UCSD-AML1 (cell line): ENCODE data around the gene HIVEP1.

Experiments used
- DNase-seq: peaks from one replicate; lab custom pipeline; 2025; ENCODE audit not compliant: unreplicated experiment; lab: John Stamatoyannopoulos, UW

HIVEP1 gene

GRCh38 chr6:12047792-12048432 is 35.8 kb downstream of the HIVEP1 start:
- no peak for DNase-seq

- no peak for DNase-seq
Observed at GRCh38 chr6:12048609-12049008, 36.5 kb downstream of the HIVEP1 start.

- DNase-seq = no peak
Observed at GRCh38 chr6:12049165-12049564, 37.1 kb downstream of the HIVEP1 start.

- no peak for DNase-seq
Observed at GRCh38 chr6:12051861-12052368, 39.8 kb downstream of the HIVEP1 start.

GRCh38 chr6:12058172-12058961 is 46.3 kb downstream of the HIVEP1 start:
- DNase-seq = no peak

GRCh38 chr6:12060780-12061609 is 48.9 kb downstream of the HIVEP1 start:
- no peak for DNase-seq

GRCh38 chr6:12062605-12063004 is 50.5 kb downstream of the HIVEP1 start:
- no peak for DNase-seq

- no peak for DNase-seq
Observed at GRCh38 chr6:12064131-12064530, 52.0 kb downstream of the HIVEP1 start.

- DNase-seq = no peak
Observed at GRCh38 chr6:12064538-12065071, 52.5 kb downstream of the HIVEP1 start.

GRCh38 chr6:12065321-12066140 is 53.4 kb downstream of the HIVEP1 start:
- DNase-seq = no peak

GRCh38 chr6:12066297-12066696 is 54.2 kb downstream of the HIVEP1 start:
- no peak for DNase-seq

GRCh38 chr6:12068899-12069557 is 56.9 kb downstream of the HIVEP1 start:
- DNase-seq = no peak

- DNase-seq = no peak
Observed at GRCh38 chr6:12069891-12070529, 57.9 kb downstream of the HIVEP1 start.

GRCh38 chr6:12071064-12071615 is 59.0 kb downstream of the HIVEP1 start:
- no peak for DNase-seq

GRCh38 chr6:12075067-12075563 is 63.0 kb downstream of the HIVEP1 start:
- DNase-seq = no peak

- no peak for DNase-seq
Observed at GRCh38 chr6:12077021-12077710, 65.1 kb downstream of the HIVEP1 start.

- DNase-seq = no peak
Observed at GRCh38 chr6:12078014-12078413, 65.9 kb downstream of the HIVEP1 start.

GRCh38 chr6:12081771-12082170 is 69.7 kb downstream of the HIVEP1 start:
- DNase-seq = no peak
